ENCODE measurements around the gene FAM174C.
A peak's percentile ranks its signal among the peaks of the same experiment; 100 is the strongest.

The FAM174C gene

DNA sequence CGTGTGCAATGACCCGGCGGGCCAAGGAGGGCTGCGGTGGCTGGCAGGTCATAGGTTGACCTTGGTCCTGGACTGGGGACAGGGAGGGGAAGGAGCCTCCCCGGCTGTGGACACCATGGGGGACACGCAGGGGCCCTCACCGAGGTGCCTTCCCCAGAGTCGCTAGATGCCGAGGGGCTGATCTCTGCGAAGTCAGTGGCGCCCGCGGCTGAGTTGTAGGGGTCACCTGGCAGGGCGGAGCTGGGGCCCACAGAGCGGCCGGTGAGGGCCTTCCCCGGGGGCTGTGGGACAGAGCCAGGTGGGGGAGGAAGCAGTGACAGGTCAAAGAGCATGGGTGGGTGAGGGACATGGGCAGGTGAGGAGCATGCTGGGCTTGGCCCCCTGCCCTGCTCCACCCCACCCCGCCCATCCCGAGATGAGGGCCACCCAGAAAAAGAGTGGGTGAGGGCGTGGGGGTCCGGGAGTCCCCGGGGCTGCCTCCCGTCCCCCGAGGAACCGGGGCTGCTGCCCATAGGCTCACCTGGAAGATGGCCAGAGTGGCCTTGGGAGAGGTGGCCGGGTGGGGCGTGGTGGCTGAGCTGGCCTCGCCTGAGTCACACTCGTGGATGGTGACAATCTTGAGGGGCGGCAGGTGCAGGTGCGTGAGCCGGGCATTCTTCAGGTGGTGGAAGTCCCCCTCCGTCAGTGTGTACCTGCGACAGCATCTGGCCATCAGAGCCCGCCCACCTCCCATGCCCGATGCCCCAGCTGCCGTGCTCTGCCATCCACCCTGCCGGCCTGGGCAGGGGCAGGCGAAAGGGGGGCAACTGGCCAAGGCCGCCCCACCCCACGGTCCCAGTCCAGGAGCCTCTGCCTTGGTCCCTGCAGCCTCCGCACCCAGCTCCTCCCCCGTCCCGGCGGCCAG, 41.0 kb upstream of the FAM174C start (continued):
- TF ChIP-seq ZFP3 (tag by site-specific recombination; IDR thresholded peaks at IDR 0.05; ENCODE audit: low read depth) (no peak), ZNF354C (tag by site-specific recombination; IDR thresholded peaks at IDR 0.05; ENCODE audit: borderline replicate concordance, low read depth) (no peak), ZNF174 (tag by site-specific recombination; IDR thresholded peaks at IDR 0.05) (no peak), BCL11B (tag by site-specific recombination; IDR thresholded peaks at IDR 0.05; ENCODE audit: low read depth) (peak; percentile 45), ZEB2 (tag by site-specific recombination; IDR thresholded peaks at IDR 0.05) (no peak), ZNF155 (tag by site-specific recombination; IDR thresholded peaks at IDR 0.05) (no peak), KLF8 (tag by site-specific recombination; IDR thresholded peaks at IDR 0.05) (peak; percentile 48; the same call in 1 of the 2 replicates), ZNF747 (tag by site-specific recombination; IDR thresholded peaks at IDR 0.05) (no peak), ZNF677 (tag by site-specific recombination; IDR thresholded peaks at IDR 0.05) (no peak), HOXD13 (CRISPR knock-in tag; IDR thresholded peaks at IDR 0.05; ENCODE audit: borderline replicate concordance) (no peak), OSR2 (tag by site-specific recombination; IDR thresholded peaks at IDR 0.05) (no peak)
- TF ChIP-seq, protein P1, sequence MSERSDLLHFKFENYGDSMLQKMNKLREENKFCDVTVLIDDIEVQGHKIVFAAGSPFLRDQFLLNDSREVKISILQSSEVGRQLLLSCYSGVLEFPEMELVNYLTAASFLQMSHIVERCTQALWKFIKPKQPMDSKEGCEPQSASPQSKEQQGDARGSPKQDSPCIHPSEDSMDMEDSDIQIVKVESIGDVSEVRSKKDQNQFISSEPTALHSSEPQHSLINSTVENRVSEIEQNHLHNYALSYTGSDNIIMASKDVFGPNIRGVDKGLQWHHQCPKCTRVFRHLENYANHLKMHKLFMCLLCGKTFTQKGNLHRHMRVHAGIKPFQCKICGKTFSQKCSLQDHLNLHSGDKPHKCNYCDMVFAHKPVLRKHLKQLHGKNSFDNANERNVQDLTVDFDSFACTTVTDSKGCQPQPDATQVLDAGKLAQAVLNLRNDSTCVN (tag by site-specific recombination; optimal IDR thresholded peaks at IDR 0.05): no peak
- TF ChIP-seq, protein P2, sequence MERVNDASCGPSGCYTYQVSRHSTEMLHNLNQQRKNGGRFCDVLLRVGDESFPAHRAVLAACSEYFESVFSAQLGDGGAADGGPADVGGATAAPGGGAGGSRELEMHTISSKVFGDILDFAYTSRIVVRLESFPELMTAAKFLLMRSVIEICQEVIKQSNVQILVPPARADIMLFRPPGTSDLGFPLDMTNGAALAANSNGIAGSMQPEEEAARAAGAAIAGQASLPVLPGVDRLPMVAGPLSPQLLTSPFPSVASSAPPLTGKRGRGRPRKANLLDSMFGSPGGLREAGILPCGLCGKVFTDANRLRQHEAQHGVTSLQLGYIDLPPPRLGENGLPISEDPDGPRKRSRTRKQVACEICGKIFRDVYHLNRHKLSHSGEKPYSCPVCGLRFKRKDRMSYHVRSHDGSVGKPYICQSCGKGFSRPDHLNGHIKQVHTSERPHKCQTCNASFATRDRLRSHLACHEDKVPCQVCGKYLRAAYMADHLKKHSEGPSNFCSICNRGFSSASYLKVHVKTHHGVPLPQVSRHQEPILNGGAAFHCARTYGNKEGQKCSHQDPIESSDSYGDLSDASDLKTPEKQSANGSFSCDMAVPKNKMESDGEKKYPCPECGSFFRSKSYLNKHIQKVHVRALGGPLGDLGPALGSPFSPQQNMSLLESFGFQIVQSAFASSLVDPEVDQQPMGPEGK (tag by site-specific recombination; IDR thresholded peaks at IDR 0.05): no peak; the same call in 1 of the 2 replicates
- TF ChIP-seq, protein P3, sequence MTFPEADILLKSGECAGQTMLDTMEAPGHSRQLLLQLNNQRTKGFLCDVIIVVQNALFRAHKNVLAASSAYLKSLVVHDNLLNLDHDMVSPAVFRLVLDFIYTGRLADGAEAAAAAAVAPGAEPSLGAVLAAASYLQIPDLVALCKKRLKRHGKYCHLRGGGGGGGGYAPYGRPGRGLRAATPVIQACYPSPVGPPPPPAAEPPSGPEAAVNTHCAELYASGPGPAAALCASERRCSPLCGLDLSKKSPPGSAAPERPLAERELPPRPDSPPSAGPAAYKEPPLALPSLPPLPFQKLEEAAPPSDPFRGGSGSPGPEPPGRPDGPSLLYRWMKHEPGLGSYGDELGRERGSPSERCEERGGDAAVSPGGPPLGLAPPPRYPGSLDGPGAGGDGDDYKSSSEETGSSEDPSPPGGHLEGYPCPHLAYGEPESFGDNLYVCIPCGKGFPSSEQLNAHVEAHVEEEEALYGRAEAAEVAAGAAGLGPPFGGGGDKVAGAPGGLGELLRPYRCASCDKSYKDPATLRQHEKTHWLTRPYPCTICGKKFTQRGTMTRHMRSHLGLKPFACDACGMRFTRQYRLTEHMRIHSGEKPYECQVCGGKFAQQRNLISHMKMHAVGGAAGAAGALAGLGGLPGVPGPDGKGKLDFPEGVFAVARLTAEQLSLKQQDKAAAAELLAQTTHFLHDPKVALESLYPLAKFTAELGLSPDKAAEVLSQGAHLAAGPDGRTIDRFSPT (tag by site-specific recombination; IDR thresholded peaks at IDR 0.05): peak; percentile 88

DNA sequence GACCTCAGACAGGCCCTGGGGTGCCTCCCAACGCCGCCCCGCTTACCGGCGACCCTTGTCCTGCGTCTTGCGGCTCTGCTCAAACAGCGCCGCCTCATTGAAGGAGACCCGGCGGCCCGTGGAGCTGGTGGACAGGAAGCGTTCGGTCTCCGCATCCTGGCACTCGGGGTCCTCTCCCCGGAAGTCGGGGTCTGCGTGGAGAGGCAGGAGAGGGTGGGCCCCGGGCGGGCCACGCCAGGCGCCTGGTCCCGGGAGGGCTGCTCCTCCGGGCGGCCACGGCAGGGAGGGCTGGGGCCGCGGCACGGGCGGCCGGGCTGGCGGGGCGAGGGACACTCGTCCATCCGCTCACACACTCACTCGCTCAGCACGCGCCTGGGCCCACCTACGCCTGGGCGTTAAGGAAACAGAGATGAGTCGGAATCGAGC, 40.4 kb upstream of the FAM174C start:
- Histone ChIP-seq H3K4me3 (ENCODE audit: low read depth, low read length) (no peak overlapping the region), H3K27ac (ENCODE audit: extremely low read depth, low read depth, low read length) (no peak overlapping the region), H3K9me3 (ENCODE audit: control insufficient read depth, insufficient read depth, low read depth, low read length) (no peaks in the 10 kb centered on the region), H3K4me1 (ENCODE audit: control insufficient read depth, insufficient read depth, low read length) (no peaks in the 10 kb centered on the region; the same call in 1 of the 2 replicates), H3K36me3 (ENCODE audit: control insufficient read depth in 2 of 2, insufficient read depth in 1 of 2, low read length in 2 of 2) (peaks cover 0 to 37% of the 10 kb centered on the region in 2 experiments; a peak in 1 of 3 replicates)
- ChIA-PET CTCF (interaction anchor here (0.7 kb wide), 1 partner anchor 13 kb away, joined by 5 read pairs; no protein-coding TSS in a partner anchor), POLR2A (no interaction called here)
- TF ChIP-seq TRIM28 (IDR thresholded peaks at IDR 0.05; ENCODE audit: borderline replicate concordance, low read length) (no peak), YY1 (tag by site-specific recombination; IDR thresholded peaks at IDR 0.05) (no peak), SETDB1 (IDR thresholded peaks at IDR 0.05; ENCODE audit: insufficient read length, low read length) (no peak)
